ENCODE data around the gene DNAJC1.

Gene DNAJC1

GRCh38 chr10:21980691-21981090 lies 22.8 kb downstream of the DNAJC1 start:
- TF ChIP-seq CTCF (IDR thresholded peaks at IDR 0.05; ENCODE audit: borderline replicate concordance, control extremely low read depth, extremely low read depth, insufficient read depth, missing control alignments) = no peak
- no peak for DNase-seq (ENCODE audit: low spot score)
- in situ Hi-C loops (cut with MboI; ENCODE audit: low sequenced_read_pairs, unreplicated experiment) = loop anchor here (25.0 kb wide), 1 partner anchor 582 kb away; no protein-coding TSS in a partner anchor

- DNase-seq (ENCODE audit: low spot score) = no peak
- no peak for TF ChIP-seq CTCF (IDR thresholded peaks at IDR 0.05; ENCODE audit: borderline replicate concordance, control extremely low read depth, extremely low read depth, insufficient read depth, missing control alignments)
- in situ Hi-C loops (cut with MboI; ENCODE audit: low sequenced_read_pairs, unreplicated experiment) = loop anchor here (25.0 kb wide), 1 partner anchor 584 kb away; no protein-coding TSS in a partner anchor
These were observed 25.2 kb downstream of the DNAJC1 start for GRCh38 chr10:21978191-21978862.

GRCh38 chr10:21976739-21977138 lies 26.8 kb downstream of the DNAJC1 start:
- no peak for DNase-seq (ENCODE audit: low spot score)
- in situ Hi-C loops (cut with MboI; ENCODE audit: low sequenced_read_pairs, unreplicated experiment) = loop anchor here (25.0 kb wide), 1 partner anchor 586 kb away; no protein-coding TSS in a partner anchor
- TF ChIP-seq CTCF (IDR thresholded peaks at IDR 0.05; ENCODE audit: borderline replicate concordance, control extremely low read depth, extremely low read depth, insufficient read depth, missing control alignments) = no peak

- no peak for TF ChIP-seq CTCF (IDR thresholded peaks at IDR 0.05; ENCODE audit: borderline replicate concordance, control extremely low read depth, extremely low read depth, insufficient read depth, missing control alignments)
- DNase-seq (ENCODE audit: low spot score) = no peak
- in situ Hi-C loops (cut with MboI; ENCODE audit: low sequenced_read_pairs, unreplicated experiment) = loop anchor here (25.0 kb wide), 1 partner anchor 586 kb away; no protein-coding TSS in a partner anchor
These were observed 27.2 kb downstream of the DNAJC1 start for GRCh38 chr10:21976280-21976679.

- in situ Hi-C loops (cut with MboI; ENCODE audit: low sequenced_read_pairs, unreplicated experiment) = loop anchor here (25.0 kb wide), 1 partner anchor 587 kb away; no protein-coding TSS in a partner anchor
- DNase-seq (ENCODE audit: low spot score) = no peak
- no peak for TF ChIP-seq CTCF (IDR thresholded peaks at IDR 0.05; ENCODE audit: borderline replicate concordance, control extremely low read depth, extremely low read depth, insufficient read depth, missing control alignments)
These were observed 28.0 kb downstream of the DNAJC1 start for GRCh38 chr10:21975378-21975990.

- in situ Hi-C loops (cut with MboI; ENCODE audit: low sequenced_read_pairs, unreplicated experiment) = no loop called here
- peak; percentile 18 for DNase-seq (ENCODE audit: low spot score)
- no peak for TF ChIP-seq CTCF (IDR thresholded peaks at IDR 0.05; ENCODE audit: borderline replicate concordance, control extremely low read depth, extremely low read depth, insufficient read depth, missing control alignments)
These were observed 30.9 kb downstream of the DNAJC1 start for GRCh38 chr10:21972584-21972983.

Data from GM13976 (cell line).